ENCODE measurements around the gene CCM2.

DNA sequence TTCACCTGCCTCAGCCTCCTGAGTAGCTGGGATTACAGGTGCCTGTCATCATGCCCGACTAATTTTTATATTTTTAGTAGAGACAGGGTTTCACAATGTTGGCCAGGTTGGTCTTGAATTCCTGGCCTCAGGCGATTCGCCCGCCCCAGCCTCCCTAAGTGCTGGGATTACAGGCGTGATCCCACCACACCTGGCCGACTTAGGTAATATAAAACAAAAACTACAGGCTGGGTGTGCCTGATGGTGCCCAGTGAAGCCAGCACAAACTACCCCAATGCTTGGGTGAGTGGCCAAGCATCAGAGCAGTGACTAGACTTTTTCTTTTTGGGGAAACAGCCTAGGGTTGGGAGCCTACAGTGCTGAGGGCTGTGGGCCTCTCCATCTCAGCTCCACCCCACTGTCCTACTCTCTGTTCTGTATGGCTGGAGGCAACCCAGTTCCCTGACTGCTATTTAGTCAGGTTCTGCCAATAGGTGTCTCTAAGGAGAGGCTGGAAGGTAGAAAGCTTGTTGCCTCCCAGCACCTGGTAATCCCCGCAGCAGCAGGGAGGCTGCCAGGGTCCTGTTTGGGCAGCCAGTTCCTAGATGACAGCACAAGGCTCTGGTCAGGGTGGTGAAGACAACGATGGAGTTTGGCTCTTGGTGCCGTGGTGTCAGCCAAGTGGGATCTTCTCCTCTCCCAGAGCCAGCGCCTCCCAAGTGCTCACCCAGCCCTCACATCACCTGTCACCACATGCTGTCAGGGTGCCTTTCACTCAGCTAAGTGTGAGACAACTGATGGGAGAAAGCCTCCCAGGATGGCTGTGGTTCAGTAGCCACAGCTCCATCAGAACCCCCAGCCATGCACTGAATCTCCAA is 99.2 kb downstream of the CCM2 start:
- TF ChIP-seq, protein P1, sequence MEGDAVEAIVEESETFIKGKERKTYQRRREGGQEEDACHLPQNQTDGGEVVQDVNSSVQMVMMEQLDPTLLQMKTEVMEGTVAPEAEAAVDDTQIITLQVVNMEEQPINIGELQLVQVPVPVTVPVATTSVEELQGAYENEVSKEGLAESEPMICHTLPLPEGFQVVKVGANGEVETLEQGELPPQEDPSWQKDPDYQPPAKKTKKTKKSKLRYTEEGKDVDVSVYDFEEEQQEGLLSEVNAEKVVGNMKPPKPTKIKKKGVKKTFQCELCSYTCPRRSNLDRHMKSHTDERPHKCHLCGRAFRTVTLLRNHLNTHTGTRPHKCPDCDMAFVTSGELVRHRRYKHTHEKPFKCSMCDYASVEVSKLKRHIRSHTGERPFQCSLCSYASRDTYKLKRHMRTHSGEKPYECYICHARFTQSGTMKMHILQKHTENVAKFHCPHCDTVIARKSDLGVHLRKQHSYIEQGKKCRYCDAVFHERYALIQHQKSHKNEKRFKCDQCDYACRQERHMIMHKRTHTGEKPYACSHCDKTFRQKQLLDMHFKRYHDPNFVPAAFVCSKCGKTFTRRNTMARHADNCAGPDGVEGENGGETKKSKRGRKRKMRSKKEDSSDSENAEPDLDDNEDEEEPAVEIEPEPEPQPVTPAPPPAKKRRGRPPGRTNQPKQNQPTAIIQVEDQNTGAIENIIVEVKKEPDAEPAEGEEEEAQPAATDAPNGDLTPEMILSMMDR (IDR thresholded peaks at IDR 0.05): no peak
- TF ChIP-seq EP300 (IDR thresholded peaks at IDR 0.05) (no peak), POLR2A (IDR thresholded peaks at IDR 0.05) (no peak), POLR2AphosphoS5 (IDR thresholded peaks at IDR 0.05) (no peak)
